Left renal pelvis (tissue), 4 donors: ENCODE data around the gene MAB21L2. TPM values are rescaled to one million over a fixed set of nuclear protein-coding genes. Genes with fewer than 3 reads are reported as not detected.
"Not testable (repeated sequence)": the region's sequence is repeated elsewhere in the genome, so short reads cannot be mapped to it uniquely, and the experiment has no call there.

Experiments used
- DNase-seq, 4 donors: peaks; one replicate each; pipeline ENCODE4 v3.0.0-alpha.2; 2013; ENCODE audit warnings: low read depth in 4 of 4, low spot score in 3 of 4
- polyA plus RNA-seq, 4 donors: library from polyadenylated mRNA; unstranded; fragments of 120-200 nt; gene quantifications; one replicate each; pipeline ENCODE4 v1.2.1, GENCODE V29; 2013; ENCODE audit not compliant: insufficient read length in 4 of 4

MAB21L2 gene
- under 1 TPM in 2 of 4 donors, not detected in 2; 0.09 to 0.33 TPM for polyA plus RNA-seq

GRCh38 chr4:150582146-150582872, at the start of gene MAB21L2:
TSS of gene MAB21L2 (plus strand) at chr4:150582151. CDS start at chr4:150583030, 879 bp downstream.
- DNase-seq, result no peak

GRCh38 chr4:150533673-150534072, 48.3 kb upstream of the MAB21L2 start:
- no peak for DNase-seq

GRCh38 chr4:150534818-150535217, 47.1 kb upstream of the MAB21L2 start:
- no peak for DNase-seq

- DNase-seq, result not testable (repeated sequence)
Observed at GRCh38 chr4:150537911-150538310, 44.0 kb upstream of the MAB21L2 start.

GRCh38 chr4:150540536-150540935, 41.4 kb upstream of the MAB21L2 start:
- no peak for DNase-seq

GRCh38 chr4:150540959-150541360, 41.0 kb upstream of the MAB21L2 start:
- no peak for DNase-seq

- no peak for DNase-seq
Observed at GRCh38 chr4:150541681-150542080, 40.3 kb upstream of the MAB21L2 start.

- DNase-seq, result no peak
Observed at GRCh38 chr4:150543042-150543441, 38.9 kb upstream of the MAB21L2 start.

- DNase-seq, result no peak
Observed at GRCh38 chr4:150546286-150546685, 35.7 kb upstream of the MAB21L2 start.

- no peak for DNase-seq
Observed at GRCh38 chr4:150547154-150547838, 34.7 kb upstream of the MAB21L2 start.

GRCh38 chr4:150557811-150558210, 24.1 kb upstream of the MAB21L2 start:
- not testable (repeated sequence) for DNase-seq

- DNase-seq, result no peak
Observed at GRCh38 chr4:150561143-150561737, 20.7 kb upstream of the MAB21L2 start.

GRCh38 chr4:150562250-150562649, 19.7 kb upstream of the MAB21L2 start:
- no peak for DNase-seq

GRCh38 chr4:150562751-150563150, 19.2 kb upstream of the MAB21L2 start:
- no peak for DNase-seq

GRCh38 chr4:150564967-150565366, 17.0 kb upstream of the MAB21L2 start:
- not testable (repeated sequence) for DNase-seq

- DNase-seq, result no peak
Observed at GRCh38 chr4:150567070-150567469, 14.9 kb upstream of the MAB21L2 start.

GRCh38 chr4:150569384-150569987, 12.5 kb upstream of the MAB21L2 start:
- DNase-seq, result no peak

GRCh38 chr4:150569998-150570535, 11.9 kb upstream of the MAB21L2 start:
- DNase-seq, result no peak

- no peak for DNase-seq
Observed at GRCh38 chr4:150570862-150571261, 11.1 kb upstream of the MAB21L2 start.

GRCh38 chr4:150572704-150573504, 9.0 kb upstream of the MAB21L2 start:
- DNase-seq, result no peak
